ENCODE results near the gene UBXN6.

The UBXN6 gene

DNA sequence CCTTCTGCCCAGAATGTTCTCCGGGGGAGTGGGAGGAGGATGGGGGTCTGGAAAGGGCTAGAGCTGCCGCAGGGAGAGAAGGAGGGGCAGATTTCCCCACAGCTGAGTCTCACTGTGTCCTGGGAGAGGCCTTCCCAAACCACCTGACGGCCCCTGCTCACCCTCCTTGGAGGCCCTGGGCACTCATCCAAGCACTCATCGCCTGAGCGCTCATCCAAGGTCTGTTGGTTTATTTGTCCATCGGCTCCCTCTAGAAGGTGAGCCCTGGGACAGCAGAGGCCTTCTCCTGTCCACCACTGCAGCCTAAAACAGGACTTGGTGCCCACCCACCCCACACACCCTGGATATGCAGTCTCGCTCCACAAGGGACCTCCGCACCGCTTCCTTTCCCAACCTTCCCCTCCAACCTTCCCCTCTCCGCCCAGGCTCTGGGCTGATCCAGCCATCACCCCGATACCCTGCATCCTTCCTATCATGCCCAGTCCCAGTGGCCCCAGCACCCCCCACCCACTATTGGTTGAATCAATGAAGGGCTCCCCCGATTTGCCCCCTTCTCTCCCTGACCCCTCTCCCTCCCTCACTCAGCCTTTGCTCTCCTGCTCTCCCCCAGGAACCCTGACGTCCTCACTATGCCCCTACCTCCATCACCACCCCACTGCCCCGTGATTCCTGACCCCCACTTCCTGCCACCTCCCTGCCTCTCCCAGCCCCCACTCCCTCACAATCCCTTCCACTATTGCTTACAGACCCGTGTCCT, 1.7 kb downstream of the UBXN6 start:
- no peak for DNase-seq

DNA sequence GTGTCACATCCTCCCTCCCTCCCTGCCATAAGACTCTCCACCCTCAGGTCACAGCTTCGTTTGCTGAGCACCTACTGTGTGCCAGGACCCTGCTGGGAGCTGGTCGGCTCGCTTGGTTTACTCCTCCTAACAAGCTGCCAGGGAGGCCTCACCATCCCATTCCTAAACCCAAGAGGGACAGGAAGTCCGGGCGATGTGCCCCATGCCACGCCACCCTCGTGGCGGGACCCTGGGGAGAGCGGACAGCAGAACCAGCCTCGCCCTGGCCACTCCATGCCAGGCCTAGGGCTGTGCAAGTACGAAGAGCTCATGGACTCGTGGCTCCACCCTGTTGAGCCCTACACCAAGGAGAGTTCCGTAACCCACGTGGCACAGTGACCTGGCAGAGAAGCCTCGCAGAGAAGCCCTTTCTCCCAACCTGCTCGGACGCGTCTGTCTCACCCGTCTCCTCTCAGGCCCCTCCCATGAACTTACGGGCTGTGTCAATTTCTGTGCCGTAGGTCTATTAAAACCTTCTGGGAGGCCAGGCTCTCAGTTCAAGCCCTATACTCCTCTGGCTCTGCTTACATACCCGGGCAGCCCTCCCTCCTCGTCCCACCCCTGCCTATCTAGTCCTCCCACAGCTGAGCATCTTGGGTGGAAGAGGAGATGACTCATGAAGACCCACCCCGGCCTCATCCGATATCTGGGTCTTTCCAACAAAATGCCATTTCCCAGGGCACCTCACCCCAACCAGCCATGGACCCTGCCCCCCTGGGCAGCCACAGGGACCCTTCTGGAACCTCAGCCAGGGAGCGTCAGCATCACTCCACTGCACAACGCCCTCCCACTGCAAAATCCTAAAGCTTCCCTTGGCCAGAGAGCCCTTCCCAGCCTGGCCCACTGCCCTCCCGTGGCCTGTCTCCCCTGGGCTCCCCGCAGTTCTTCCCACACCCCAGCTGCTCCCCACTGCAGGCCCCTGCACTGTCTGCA, 2.6 kb downstream of the UBXN6 start:
- DNase-seq: peak; percentile 4

DNA sequence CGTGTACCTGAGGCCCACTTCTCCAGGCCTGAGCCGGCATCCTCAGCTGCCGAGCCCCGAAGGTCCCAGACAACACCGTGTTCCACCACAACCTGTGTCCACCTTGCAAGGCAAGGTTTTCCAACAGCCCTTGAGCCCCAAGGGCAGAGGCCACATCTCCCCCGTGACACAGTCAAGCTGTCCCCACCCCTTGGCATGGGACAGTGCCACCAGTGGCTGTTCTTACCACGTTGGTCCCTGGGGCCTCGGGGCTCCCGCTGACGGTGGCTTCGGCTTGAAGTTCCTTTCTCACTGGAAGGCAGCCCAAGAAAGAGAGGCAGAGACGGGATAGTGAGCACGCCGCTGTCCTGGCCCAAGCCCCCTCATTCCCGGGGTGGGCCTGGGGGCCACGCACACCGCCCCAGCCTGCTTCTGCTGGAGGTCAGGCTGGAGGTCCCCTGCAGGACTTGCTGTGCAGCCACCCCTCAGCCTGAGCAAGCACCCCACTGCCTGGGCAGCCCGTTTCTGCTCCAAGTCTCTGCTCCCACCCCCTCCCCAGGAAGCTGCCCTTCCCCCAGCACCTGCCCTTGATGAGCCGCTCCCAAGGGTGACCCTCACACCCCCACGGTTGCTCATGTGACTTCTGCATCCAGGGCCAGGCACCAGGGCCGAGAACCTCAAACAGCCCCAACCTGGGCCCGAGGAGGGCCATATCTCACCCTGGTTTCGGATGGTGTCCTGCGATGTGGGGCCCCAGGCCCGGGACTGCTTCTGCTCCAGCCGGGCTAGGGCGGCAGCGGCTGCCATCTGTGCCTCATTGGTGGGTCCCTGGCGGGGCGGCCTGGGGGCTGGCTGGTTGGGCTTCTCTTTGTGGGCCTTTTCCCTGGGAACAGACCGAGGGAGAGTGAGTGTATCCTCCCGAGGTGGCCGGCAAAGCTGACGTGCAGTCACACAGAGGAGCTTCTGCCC, 4.1 kb downstream of the UBXN6 start:
- no peak for DNase-seq

DNA sequence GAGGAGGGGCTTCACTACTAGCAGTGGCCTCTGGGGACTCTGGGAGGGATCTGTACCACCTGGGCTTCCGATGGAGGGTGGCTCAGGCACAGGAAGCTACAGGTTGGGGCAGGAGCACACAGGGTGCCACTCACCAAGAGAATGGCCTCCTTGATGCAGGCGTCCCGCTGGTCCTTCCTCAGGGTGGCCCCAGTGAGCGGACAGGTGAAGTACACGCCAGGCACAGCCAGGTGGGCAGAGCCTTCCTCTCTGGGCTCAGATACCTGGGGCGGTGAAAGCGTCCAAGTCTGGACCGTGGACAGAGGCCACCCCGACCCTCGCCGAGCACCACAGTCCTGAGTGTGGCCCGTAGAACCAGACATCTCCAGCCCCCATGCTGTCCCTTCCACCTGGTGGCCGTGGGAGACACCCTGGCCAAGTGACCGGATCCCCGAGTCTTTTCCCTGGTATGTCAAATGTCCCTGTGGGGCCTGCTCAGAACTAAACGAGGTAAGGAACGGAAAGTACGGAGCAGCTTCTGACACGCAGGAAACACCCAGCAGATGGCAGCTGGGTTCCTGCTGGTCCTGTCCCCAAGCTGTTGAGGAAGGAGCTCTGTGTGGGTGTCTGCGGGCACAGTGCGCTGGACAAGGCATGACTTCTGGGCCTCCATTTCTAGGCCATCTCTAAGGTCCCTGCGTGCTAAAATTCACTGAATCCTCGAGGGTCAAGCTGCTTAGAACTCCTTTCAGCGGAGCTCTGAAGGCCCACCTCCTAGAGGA, 5.2 kb downstream of the UBXN6 start:
- no peak for DNase-seq

DNA sequence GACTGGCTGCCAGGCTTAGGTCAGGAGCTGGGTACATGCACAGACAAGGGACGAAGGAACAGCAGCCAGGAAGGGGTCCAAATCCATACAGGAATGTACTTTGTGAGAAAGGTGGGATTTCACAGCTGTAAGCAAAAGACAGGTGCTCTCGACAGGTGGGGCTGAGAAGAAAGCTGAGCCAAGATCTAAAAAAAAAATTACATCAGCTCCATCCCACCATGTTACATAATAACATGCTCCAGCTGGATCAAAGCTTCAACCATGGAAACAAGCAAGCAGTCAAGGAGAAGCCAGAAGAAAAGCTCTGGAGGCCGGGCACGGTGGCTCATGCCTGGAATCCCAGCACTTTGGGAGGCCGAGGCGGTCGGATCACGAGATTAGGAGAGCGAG, 8.0 kb downstream of the UBXN6 start:
- no peak for DNase-seq

DNA sequence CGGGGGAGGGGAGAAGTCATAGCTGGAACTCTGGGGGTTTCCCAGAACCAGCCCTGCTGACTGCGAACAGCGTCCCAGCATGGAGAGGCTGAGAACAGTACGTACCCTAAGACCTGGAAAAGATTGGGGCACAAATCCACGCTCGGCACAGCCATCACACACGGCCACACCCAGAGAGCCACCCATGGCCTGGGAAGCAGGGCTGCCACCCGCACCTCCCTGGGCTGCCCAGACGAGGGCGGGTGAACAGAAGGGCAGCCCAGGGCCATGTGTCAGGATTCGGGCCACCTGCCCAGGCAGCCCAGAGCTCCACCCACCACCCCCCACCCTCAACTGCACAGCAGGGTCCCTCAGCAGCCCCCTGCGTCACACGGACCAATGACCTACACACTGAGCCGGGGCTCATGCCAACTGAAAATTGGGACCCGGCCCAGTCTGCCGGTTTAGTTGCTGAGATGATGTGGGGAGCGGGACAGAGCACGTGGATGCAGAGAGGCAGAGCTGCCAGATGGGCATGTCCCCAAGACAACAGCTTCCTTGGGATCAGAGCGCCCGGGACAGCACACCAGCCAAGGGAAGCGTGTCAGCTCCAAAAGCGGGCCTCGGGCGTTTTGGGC, 8.5 kb downstream of the UBXN6 start:
- no peak for DNase-seq

DNA sequence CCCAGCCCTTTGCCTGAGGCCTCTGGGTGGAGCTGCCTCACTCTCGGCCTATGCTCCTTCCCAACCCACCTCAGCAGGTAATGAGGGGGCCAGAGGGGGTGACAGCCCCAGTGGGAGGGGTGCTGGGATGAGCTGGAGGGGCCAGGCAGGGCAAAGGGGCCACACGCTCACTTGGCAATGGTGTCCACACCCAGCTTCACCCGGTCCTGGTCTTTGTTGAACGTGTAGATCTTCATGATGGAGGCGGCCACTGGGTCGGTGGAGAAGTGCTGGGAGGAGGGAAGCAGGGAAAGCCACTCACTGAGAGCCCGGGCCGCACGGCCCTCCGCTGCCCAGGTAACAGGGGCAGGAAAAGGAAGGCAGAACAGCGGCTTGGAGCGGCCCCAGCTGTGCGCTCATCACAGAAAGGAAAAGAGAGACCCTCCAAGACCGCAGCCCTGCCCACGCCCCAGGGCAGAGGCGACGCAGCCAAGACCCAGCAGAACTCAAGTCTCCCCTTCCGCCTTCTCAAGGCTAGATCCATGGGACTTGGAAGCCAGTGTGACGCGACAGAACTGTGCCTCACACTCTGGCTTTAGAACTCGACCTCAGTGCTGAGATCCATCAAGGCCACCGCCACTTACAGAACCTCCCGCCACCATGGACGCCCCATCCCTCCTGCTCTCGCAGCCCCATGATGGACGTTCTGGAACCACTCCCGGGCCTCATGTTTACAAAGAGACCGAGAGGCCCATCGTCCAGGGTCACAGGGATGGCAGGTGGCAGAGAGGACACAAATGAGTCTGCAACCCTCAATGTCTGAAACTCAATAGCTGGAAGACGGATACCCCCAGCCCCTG, 9.2 kb downstream of the UBXN6 start:
- no peak for DNase-seq

DNA sequence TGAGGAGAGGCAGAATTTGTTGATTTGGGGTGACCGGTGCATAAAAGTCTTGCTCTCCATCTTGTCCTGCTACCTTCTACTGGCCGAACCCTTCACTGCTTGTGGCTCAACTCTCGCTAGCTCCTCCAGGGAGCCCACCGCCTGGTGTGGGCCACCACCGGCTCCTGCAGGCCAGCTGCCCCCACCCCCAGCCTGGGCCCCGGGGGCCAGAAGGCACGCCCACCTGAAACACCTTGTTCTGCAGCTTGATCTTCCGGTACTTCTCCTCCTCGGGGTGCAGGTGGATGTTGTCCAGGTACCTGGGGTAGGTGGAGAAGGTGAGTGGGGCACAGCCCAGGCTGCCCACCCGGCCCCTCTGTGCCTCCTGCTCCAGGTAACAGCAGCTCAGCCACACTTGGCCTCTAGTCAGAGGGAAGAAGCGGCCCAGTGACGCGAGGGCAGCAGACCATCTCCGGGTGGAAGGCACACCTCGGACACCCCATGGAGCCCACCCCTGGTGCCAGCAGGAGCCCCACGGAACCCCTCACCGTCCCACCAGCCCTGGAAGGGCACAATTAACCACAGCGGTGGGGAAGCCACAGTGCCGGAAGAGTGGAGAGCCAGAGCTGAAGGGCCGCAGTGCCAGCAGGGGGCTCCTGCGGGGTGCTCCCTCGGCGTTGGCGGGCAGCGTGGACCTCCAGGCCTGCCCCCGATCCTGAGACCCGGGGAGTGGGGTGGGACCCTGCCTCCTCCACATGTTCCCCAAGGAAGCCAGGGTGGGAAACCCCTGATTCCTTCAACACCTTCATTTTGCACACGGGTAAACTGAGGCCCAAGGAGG, 10.1 kb downstream of the UBXN6 start:
- DNase-seq: no peak

DNA sequence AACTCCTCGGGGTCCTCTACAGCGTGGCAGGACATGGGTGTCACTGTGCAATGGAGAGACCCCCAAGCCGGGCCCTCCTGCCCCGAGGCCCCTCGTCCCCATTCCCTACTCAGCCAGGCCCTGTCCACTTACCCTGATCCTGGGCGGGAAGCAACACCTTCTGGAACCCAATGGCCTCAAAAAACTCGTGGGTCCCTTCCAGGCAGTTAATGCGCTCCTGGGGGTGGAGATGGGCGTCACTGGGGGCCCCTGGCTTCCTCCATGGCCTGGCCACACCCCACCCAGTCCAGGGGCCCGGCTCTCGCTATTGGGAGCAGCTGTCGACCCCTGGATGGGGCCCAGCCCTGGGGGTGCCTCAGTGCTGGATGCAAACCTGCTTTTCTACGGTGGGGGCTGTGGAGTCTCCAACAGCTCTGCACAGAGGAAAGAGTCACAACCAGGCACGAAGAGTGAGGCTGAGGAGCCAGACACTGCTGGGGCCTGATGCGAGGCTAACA, 10.8 kb downstream of the UBXN6 start:
- no peak for DNase-seq

DNA sequence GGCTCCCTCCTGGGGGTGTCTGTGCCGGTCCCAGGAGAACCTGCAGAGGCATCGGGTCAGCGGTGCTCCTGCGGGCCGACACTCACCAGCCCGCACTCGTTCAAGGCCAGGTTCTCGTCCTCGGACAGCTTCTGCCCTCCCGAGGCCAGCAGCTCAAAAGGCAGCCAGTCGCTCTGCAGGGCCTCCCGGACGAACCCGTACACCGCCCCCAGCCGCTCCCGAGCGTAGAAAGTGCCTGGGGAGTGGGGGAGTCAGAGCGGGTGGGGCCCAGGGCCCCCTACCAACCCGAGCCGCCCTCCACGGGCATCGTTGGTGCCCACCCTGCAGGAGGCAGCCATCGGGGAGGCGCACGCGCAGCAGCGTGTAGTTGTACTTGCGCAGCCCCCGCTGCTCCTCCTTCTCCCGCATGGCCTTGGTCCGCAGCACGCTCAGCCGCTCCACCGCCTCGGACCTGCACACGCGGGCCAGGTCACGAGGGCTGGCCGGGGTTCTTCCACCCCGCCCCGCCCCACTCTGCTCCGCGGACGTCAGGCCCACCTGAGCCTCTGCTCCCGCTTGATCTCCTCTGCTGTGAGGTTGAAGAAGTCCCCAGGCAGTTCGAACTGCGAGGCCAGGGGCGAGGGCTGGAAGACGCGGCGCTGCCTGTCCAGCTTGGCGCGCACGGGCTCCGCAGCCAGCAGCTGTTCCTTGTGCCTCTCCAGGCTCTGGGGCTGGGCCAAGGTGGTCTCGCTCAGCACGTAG, 11.5 kb downstream of the UBXN6 start:
- DNase-seq: no peak

DNA sequence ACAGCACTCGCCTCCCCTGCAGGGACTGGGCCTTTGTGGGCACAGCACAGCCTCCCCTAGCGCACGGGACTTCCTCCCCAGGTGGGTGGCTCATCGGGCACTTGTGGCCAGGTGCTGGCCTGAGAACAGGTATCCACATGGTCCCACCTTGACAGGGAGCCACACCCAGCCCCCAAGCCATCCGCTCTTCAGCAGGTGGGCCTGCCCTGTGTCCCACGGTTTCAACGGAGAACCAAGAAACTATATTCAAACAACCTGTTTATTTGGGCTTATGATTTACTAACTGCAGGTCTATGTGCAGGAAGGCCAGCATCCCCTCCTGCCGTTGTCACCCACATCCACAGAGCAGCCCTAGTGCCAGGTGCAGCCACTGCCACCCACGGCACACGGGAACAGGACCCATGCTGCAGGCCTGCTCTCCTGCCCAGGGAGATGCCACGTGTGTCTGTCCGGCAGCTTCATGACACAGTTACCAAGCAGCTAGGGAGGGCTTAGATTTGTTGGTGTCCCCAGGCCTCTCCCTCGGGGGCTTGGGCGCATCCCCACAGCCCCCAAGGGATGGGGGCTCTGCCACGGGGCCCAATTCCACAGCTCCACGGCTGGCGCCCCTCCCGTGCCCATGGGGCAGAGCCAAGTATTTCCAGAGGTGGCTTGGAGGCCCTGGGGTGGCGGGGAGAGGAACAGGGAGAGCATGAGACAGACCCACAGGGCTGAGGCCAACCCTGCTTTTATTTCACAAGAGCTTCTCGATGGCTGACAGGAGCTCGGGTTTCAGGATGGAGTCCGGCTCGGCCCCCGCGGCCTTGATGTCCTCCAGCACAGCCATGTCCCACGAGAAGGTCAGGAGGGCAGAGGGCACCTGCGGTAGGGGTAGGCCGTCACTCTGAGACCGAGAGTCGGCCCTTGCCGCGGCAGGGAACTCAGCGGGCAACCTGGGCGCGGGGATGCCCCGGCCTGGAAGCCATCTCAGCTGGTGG, 12.5 kb downstream of the UBXN6 start:
- no peak for DNase-seq

DNA sequence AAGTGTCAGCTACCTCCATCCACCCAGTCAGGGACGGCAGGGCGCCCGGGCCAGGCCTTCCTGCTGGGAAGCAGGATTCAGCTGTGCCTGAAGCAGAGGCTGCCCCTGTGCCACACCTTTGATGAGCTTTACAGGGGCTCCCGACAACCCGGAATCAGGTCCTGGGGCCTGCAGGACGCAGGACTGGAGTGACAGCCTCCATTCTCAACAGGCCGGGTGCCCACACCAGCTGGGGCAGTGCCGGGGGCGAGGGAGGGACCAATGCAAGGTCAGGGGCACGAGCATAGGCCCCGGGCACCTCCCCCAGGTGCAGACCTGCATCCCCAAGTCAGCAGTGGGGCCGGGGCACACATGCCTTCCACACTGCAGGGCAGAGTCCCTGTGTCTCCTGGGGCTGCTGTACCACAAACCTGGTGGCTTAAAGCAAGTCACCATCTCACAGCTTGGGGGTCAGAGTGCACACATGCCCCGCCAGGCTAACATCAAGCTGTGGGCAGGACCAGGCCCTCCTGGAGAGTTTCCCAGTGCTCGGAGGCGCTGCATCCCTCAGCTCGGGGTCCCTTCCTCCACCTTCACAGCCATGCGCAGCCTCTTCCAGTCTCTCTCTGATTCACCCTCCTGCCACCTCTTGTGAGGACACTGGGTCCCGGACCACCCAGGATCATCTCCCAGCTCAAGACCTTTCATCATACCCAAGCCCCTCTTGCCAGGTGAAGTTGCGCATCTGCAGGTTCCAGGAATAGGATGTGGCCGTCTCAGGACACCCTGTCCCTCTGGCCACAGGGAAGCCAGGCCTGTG, 13.4 kb downstream of the UBXN6 start:
- no peak for DNase-seq

DNA sequence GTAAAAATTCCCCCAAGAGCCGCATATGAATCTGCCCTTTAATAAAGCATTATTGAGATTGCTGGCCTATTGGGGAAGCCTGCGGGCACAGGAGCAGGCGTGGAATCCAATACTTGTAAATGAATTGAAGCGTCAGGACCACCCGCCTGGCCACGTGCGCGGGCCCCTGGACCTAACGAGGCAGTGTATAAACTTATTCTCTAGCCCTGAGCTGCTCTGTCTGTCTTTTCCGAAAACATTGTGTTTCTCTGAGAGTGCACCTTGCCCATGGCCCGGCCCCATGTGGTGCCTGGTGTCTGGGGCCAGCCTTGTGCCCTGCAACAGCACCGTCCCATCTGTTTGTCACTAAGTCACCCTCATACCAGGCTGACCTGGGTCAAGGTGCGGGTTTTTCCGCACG, 14.4 kb downstream of the UBXN6 start:
- DNase-seq: no peak

DNA sequence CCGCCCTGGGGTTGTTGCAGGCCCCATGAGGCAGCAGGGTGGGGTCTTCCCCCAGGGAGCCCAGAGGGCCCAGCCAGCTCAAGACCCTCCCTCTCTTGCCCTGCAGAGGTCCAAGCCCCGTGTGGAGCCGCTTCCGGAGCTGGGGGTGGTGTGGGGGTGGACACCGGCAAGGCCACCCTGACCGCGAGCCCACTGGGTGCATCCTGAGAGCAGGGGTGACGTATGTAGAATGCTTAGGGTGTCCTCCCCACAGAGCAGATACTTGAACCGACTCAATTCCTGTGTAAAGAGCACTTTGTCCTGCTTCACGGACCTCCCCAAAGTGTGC, 14.8 kb downstream of the UBXN6 start:
- no peak for DNase-seq

DNA sequence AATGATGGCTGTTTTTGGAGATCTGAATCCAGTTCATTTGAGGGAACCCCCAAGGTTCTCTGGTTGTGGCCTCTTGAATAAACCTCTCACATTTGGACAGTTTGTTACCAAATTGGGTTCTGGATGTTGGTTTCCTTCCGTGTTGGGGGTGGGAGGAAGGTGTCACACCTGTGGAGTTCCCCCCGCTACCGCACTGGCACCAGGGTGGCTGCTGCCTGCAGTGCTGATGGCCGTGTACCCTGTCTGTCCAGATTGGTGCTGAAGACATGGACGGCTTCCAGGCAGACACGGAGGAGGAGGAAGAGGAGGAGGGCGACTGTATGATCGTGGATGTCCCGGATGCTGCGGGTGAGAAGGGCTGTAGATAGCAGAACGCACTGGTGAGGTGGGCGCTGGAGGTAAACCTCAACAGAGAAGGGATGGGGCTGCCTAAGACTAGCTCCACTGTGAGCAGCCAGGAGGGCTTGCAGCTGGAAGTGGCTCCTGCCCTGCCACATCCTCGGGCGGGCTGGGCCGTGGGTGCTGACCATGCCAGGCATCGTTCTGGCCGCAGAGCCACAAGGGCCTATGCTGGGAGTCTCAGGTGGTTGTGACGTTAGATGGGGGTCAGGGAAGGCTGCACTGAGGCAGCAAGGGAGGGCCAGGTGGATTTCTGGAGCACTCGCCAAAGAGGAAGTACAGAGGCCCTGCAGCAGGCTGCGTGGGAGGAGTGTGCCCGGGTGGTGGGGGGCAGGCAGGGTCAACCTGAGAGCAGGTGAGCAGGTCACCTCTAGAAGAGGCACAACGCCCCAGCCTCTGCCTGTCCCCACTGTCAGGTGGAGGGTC, 15.4 kb downstream of the UBXN6 start:
- DNase-seq: no peak

DNA sequence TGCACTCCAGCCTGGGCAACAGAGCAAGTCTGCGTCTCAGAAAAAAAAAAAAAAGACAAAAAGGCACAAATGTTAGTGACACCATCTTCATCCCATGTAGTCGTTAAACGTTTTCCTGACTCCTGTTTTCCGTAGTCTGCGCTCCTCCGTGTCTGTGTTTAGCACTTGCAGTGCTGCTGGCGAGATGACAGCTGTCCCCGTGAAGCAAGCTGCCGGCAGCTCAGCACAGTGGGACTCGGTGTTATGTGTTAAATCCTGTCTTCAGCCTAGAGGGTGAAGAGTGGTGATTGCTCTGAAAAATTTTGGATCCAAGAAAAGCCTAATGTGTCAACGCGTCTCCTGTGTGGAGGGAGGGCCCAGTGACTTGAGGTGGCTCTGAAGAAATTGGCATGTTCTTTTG, 18.4 kb downstream of the UBXN6 start:
- no peak for DNase-seq
